Activated naive CD4-positive, alpha-beta T cell (primary cell): ENCODE data around the gene YPEL3.

Experiments
- DNase-seq, 4 experiments: peaks; one replicate each; lab custom pipeline; 2025; lab: John Stamatoyannopoulos, UW

The YPEL3 gene

GRCh38 chr16:30069611-30070462 lies 26.2 kb downstream of the YPEL3 start:
- no peak for DNase-seq

GRCh38 chr16:30068750-30069610 lies 27.0 kb downstream of the YPEL3 start:
- peak in 3 of 4 experiments; percentile 23 to 46 (median 29) for DNase-seq

GRCh38 chr16:30068333-30068732 lies 27.7 kb downstream of the YPEL3 start:
- DNase-seq: no peak

- DNase-seq: no peak
Observed at GRCh38 chr16:30067584-30067916, 28.5 kb downstream of the YPEL3 start.

DNA sequence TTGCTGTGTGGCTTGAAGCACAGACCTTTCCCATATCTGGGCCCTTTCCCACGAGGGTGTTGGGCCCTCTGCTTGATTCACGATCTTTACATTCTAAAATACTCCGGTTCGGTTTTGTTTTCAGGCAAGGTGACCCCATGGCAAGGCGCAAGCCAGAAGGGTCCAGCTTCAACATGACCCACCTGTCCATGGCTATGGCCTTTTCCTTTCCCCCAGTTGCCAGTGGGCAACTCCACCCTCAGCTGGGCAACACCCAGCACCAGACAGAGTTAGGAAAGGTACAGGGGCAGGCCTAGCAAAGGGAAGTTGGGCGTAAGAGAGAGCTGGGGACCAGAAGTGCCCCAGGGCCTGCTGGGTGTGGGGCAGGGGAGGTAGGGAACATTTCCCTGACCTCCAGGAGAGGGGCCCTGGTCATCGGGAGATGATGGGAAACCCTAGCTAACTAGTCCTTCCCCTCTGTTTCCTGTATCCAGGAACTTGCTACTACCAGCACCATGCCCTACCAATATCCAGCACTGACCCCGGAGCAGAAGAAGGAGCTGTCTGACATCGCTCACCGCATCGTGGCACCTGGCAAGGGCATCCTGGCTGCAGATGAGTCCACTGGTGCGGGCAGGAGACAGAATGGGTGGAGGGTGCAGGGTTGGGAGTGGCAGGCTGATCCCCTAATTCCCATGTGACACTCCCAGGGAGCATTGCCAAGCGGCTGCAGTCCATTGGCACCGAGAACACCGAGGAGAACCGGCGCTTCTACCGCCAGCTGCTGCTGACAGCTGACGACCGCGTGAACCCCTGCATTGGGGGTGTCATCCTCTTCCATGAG lies 29.0 kb downstream of the YPEL3 start:
- DNase-seq: no peak

GRCh38 chr16:30065943-30066760 lies 29.9 kb downstream of the YPEL3 start:
- DNase-seq: no peak

DNA sequence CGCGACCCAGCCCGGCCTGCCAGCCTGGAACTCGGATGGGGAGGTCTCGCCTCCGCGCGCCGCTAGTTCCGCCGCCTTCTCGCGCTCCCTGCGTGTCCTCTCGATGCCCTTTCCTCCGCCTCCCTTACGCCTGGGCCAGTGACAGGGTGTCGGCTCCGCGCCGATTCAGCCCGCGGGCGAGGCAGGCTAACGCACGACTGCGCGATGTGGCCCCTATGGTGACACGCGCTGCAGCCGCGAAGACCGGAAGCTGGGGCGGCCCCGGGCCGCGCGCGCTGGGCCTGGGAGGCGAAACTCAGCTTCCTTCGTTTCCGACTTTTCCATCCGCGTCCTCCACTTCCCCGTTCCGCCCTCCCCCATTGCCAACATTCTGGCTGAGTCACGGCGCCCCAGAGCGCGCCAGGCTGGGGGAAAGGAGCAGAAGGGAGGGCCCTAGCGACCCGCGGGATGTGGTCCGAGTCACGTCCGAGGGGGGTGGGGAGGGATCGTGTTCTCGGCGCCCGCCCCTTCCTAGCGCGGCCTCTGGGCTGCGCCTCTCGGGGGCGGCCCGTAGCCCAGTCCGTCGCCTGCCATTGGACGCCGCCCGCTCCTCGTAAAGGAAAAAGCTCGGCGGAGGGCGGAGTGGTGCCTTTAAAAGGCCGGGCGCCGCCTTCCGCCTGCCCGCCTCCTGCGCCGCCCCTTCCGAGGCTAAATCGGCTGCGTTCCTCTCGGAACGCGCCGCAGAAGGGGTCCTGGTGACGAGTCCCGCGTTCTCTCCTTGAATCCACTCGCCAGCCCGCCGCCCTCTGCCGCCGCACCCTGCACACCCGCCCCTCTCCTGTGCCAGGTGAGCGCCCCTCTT lies 30.7 kb downstream of the YPEL3 start, which contains the start of gene ALDOA:
Gene ALDOA (plus strand): TSS at position 659 of the 841 bp plus-strand sequence. CDS start 1,138 bp downstream, outside the sequence.
- peak; percentile 82 to 92 (median 86) for DNase-seq

- DNase-seq: no peak
Observed at GRCh38 chr16:30064729-30065101, 31.3 kb downstream of the YPEL3 start.

GRCh38 chr16:30063893-30064728 lies 31.9 kb downstream of the YPEL3 start:
- DNase-seq: peak in 3 of 4 experiments; percentile 33 to 61 (median 46)

DNA sequence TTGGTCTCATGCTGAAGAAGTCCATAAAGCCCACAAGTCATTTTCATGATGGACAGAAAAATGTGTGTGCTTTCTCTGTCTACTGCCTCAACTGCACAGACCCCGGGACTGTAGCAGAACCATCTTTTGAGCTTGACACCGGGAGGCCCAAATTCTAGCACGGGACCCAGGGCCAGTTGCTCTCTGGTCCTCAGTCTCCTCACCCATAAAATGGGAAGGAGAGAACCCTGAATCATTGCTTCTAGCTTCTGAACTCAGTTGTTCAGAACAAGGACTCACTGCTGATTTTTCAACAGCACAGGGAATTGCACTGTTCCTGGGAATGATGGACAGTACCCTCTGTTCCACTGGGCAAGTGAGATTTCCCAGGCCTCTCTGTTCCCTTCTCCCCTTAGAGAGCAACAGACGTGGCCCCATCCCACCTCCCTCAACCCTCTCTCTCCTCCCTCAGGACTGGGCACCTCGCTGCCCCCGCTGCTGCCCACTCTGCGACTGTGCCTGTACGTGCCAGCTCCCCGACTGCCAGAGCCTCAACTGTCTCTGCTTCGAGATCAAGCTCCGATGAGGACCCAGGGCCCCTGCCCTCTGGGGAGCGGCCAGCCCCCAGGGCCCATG lies 32.6 kb downstream of the YPEL3 start:
- DNase-seq: no peak

GRCh38 chr16:30060836-30061554 lies 35.0 kb downstream of the YPEL3 start:
- DNase-seq: no peak

DNA sequence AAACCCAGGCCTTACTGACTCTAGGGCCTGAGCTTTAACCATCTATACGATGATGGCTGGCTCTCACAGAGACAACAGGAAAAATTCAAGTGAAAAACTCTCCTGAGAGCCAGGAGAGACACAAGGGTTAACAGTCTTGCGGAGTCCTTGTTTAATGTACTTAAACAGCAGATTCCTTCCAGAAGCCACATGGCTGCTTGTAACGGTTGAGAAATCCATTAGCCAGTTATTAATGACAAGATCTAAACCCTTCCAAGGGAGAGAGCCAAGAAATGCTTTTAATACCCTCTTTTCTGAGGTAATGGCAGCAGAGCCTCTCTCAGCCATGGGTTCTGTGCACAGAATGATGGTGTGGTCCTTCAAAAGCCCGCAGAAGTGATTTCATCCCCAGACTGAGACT lies 35.7 kb downstream of the YPEL3 start:
- DNase-seq: no peak

- DNase-seq: peak in 2 of 4 experiments; percentile 21 to 29
Observed at GRCh38 chr16:30054959-30055553, 41.0 kb downstream of the YPEL3 start.

- DNase-seq: no peak
Observed at GRCh38 chr16:30054451-30054850, 41.6 kb downstream of the YPEL3 start.

DNA sequence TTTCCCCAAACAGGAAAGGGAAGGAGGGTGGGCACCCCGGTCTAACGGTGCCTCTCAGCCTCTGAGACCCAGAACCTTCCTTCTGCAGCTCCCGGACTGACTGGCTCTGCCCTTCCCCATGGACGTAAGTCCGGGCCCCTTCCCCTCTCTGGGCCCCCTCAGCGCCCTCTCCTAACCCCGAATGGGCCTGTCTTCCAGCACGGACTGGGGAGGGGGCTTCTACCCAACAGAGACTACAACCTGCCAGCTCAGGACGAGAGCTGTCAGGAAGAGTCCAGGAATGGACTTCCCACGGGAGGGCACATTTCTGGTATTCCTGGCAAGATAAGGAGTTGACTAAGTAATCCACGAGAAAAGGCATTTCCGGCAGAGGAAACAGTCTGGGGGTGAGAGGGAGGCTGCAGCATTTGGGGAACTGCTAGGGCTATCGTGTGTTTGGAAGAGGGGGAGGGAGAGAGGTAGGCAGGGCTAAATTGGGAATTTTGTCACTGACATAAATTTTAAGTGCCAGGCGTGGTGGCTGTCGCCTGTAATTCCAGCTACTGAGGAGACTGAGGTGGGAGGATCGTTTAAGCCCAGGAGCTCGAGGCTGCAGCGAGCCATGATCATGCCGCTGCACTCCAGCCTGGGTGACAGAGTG lies 42.5 kb downstream of the YPEL3 start:
- DNase-seq: no peak

GRCh38 chr16:30052671-30053372 lies 43.2 kb downstream of the YPEL3 start:
- peak; percentile 76 to 82 (median 80) for DNase-seq

GRCh38 chr16:30051518-30051917 lies 44.5 kb downstream of the YPEL3 start:
- DNase-seq: no peak
